HepG2 (cell line): ENCODE results near the gene TH. TPM values are rescaled to one million over a fixed set of nuclear protein-coding genes. Genes with fewer than 3 reads are reported as not detected.
A peak's percentile ranks its signal among the peaks of the same experiment; 100 is the strongest.

Source experiments
- ATAC-seq: fragments of 200-7000 bp; cut with Tn5 transposase; 3 replicates; pipeline ENCODE4 v1.9.1; 2020; ENCODE audit warnings: mild to moderate bottlenecking, moderate library complexity
- BruUV-seq: library from RNA; stranded (reverse); fragments of 400-500 nt; replicated peaks from 2 replicates; lab custom pipeline; 2021; lab: Mats Ljungman, UMichigan
- CTCF ChIA-PET: fragments of 300-600 bp; formaldehyde crosslinking; extraction: SDS; loops from one replicate; lab custom pipeline; 2021; ENCODE audit warnings: low total read pairs, inconsistent platforms, low intra/inter-chr PET ratio; lab: Yijun Ruan, JAX
- POLR2A ChIA-PET: fragments of 350-600 bp; sonication (Branson Sonifier 250); formaldehyde crosslinking; loops from one replicate; lab custom pipeline; 2020; ENCODE audit warnings: antibody characterized with exemption, inconsistent platforms; lab: Yijun Ruan, JAX
- DNase-seq: peaks from one replicate; pipeline ENCODE4 v3.0.0-alpha.2; 2015; ENCODE audit warnings: low spot score
- FAIRE-seq: peaks from 3 replicates; lab custom pipeline; 2011; peaks lifted over from hg19 to GRCh38; lab: Jason Lieb, UNC
- H2AFZ ChIP-seq: one replicate; pipeline ENCODE4 v1.6.1; 2011; ENCODE audit warnings: low read length, inconsistent platforms
- H3K27ac ChIP-seq: fragments of 300-600 bp; 3 replicates; pipeline ENCODE4 v1.8.0; 2011; ENCODE audit warnings: mixed run types, mild to moderate bottlenecking, mixed read lengths, low read length, inconsistent platforms; ENCODE audit not compliant: insufficient read depth; ENCODE audit errors: extremely low read length
- H3K27me3 ChIP-seq, 2 experiments: fragments of 200-600 bp in 1 of 2; 2 replicates in 1 of 2; 3 replicates in 1 of 2; pipeline versions ENCODE4 v1.6.0 to v1.8.0; 2011; ENCODE audit warnings: low read length in 2 of 2, mild to moderate bottlenecking in 2 of 2, moderate library complexity in 2 of 2, inconsistent platforms in 1 of 2; ENCODE audit not compliant: insufficient read depth in 2 of 2, control insufficient read depth in 1 of 2
- H3K36me3 ChIP-seq, 2 experiments: fragments of 200-600 bp in 1 of 2; replicated peaks in 1 of 2; 2 replicates in 1 of 2; 3 replicates in 1 of 2; pipeline versions ENCODE4 v1.5.1 to v1.8.0; 2011; ENCODE audit warnings: low read length in 2 of 2, inconsistent platforms in 1 of 2; ENCODE audit not compliant: insufficient read depth in 2 of 2, control insufficient read depth in 1 of 2
- H3K4me1 ChIP-seq: 2 replicates; pipeline ENCODE4 v1.5.1; 2012; ENCODE audit warnings: low read length, inconsistent platforms; ENCODE audit not compliant: insufficient read depth
- H3K4me2 ChIP-seq: 2 replicates; pipeline ENCODE4 v1.6.0; 2011; ENCODE audit warnings: low read depth, low read length, inconsistent platforms
- H3K4me3 ChIP-seq, 3 experiments: fragments of 200-600 bp in 1 of 3; sonication (generic), shearing (Covaris generic) in 1 of 3; replicated peaks in 1 of 3; 2 replicates each; pipeline ENCODE4 v1.5.1; 2011 to 2016; ENCODE audit warnings: low read length in 3 of 3, inconsistent platforms in 2 of 3, low read depth in 2 of 3, mild to moderate bottlenecking in 2 of 3, control low read depth in 1 of 3, mixed read lengths in 1 of 3; ENCODE audit not compliant: insufficient read depth in 1 of 3
- H3K79me2 ChIP-seq: one replicate; pipeline ENCODE4 v1.6.1; 2011; ENCODE audit warnings: low read length, inconsistent platforms; ENCODE audit not compliant: insufficient read depth
- H3K9ac ChIP-seq: 2 replicates; pipeline ENCODE4 v1.6.0; 2011; ENCODE audit warnings: mild to moderate bottlenecking, low read depth, low read length, inconsistent platforms; ENCODE audit not compliant: insufficient read depth
- H3K9me3 ChIP-seq: 2 replicates; pipeline ENCODE4 v1.5.1; 2012; ENCODE audit warnings: mild to moderate bottlenecking, low read length
- H4K20me1 ChIP-seq: 2 replicates; pipeline ENCODE4 v1.6.0; 2011; ENCODE audit warnings: inconsistent platforms, mild to moderate bottlenecking, low read length, moderate library complexity; ENCODE audit not compliant: insufficient read depth
- DR1 ChIP-seq: sonication (generic); formaldehyde crosslinking; IDR thresholded peaks from 2 replicates; pipeline ENCODE4 v1.8.0; 2021; ENCODE audit warnings: mild to moderate bottlenecking, missing genetic modification reagents, inconsistent platforms
- ETS1 ChIP-seq: sonication (generic); formaldehyde crosslinking; IDR thresholded peaks from 2 replicates; pipeline ENCODE4 v1.4.0; 2020; ENCODE audit warnings: missing genetic modification reagents
- KLF12 ChIP-seq: sonication (generic); formaldehyde crosslinking; IDR thresholded peaks from 2 replicates; pipeline ENCODE4 v1.4.0; 2020; ENCODE audit warnings: missing genetic modification reagents, borderline replicate concordance
- MEF2D ChIP-seq: sonication (generic); formaldehyde crosslinking; IDR thresholded peaks from 2 replicates; pipeline ENCODE4 v1.5.1; 2020; ENCODE audit warnings: mild to moderate bottlenecking, missing genetic modification reagents
- MTA1 ChIP-seq: sonication (generic); formaldehyde crosslinking; IDR thresholded peaks from 2 replicates; pipeline ENCODE4 v1.4.0; 2020; ENCODE audit warnings: missing genetic modification reagents, mild to moderate bottlenecking, borderline replicate concordance
- PITX1 ChIP-seq: sonication (generic); formaldehyde crosslinking; IDR thresholded peaks from 2 replicates; pipeline ENCODE4 v1.5.1; 2020; ENCODE audit warnings: mild to moderate bottlenecking, missing genetic modification reagents
- RAD21 ChIP-seq: fragments of 450-650 bp; formaldehyde crosslinking; IDR thresholded peaks from 2 replicates; pipeline ENCODE4 v1.5.0; 2020; ENCODE audit warnings: mild to moderate bottlenecking
- RFXAP ChIP-seq: sonication (generic); formaldehyde crosslinking; IDR thresholded peaks from 2 replicates; pipeline ENCODE4 v1.4.0; 2020; ENCODE audit warnings: missing genetic modification reagents, borderline replicate concordance
- SKIL ChIP-seq: sonication (generic); formaldehyde crosslinking; IDR thresholded peaks from 2 replicates; pipeline ENCODE4 v1.8.0; 2022; ENCODE audit warnings: missing genetic modification reagents, mild to moderate bottlenecking, moderate library complexity, borderline replicate concordance
- ZFP37 ChIP-seq: sonication (generic); formaldehyde crosslinking; IDR thresholded peaks from 2 replicates; pipeline ENCODE4 v1.4.0; 2020; ENCODE audit warnings: missing genetic modification reagents, borderline replicate concordance
- ZIK1 ChIP-seq: sonication (generic); formaldehyde crosslinking; IDR thresholded peaks from 2 replicates; pipeline ENCODE4 v1.5.0; 2020; ENCODE audit warnings: mild to moderate bottlenecking, low read depth, missing genetic modification reagents, borderline replicate concordance
- WGBS: methylation state at CpG from one replicate; pipeline ENCODE4 v1.1.6; 2017; ENCODE audit warnings: low lambda C conversion rate; 5-methylcytosine and 5-hydroxymethylcytosine counted together
- in situ Hi-C: cut with HindIII; loops from 2 replicates; pipeline ENCODE4 v1.10.0; 2017; ENCODE audit warnings: low pct_unique_long_range_greater_than_20kb; ENCODE audit not compliant: extremely low pct_ligation_motif_present
- intact Hi-C: fragments of 100-400 bp; cut with micrococcal nuclease; formaldehyde crosslinking; loops from one replicate; pipeline ENCODE4 v1.10.0; 2022; ENCODE audit not compliant: unreplicated experiment
- polyA plus RNA-seq, 8 experiments: library from polyadenylated mRNA; depleted of rRNA in 3 of 8; stranded (reverse) in 7 of 8; unstranded in 1 of 8; fragments of >200 nt; fragmentation: Illumina TruSeq in 4 of 8; extraction: Trizol in 4 of 8; gene quantifications; 2 replicates each; pipeline versions ENCODE4 v1.2.1 to v1.2.3, GENCODE V29; 2011 to 2016; ENCODE audit warnings: low read depth in 4 of 8, missing spikeins in 1 of 8, mixed read lengths in 1 of 8; ENCODE audit not compliant: insufficient read depth in 1 of 8
- total RNA-seq, 5 experiments: library from RNA; depleted of rRNA; stranded (reverse); fragments of >200 nt; fragmentation: Illumina TruSeq; extraction: Trizol; gene quantifications; 2 replicates each; pipeline ENCODE4 v1.2.3, GENCODE V29; 2016; ENCODE audit warnings: low read depth in 1 of 5
- TF ChIP-seq, protein P1 (sequence below): IDR thresholded peaks from 2 replicates; pipeline ENCODE4 v1.6.1; 2016

The TH gene
- total and polyA plus RNA-seq, 2 of the 13 experiments (the other 11 are each of a cell fraction or from before 2014, with no cell fraction given): 0.36 TPM; not detected in 1

DNA sequence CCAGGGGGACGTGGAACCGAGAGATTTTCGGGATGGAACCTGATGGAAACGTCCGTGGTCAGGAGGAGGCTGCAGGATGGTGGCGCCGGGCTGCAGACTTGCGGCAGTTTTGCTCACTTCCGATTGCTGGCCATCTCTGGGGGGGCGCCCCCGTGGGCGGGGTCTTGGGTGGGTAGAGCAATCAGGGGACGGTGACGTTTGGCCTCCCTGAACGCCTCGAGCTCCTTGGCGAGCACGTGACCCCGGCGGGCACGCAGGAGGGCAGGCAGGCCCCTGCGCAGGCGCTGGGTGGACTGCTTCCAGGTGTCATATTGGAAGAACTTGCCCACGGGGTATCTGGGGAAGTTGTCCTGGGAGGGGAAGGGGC, 38.8 kb downstream of the TH start:
- 94% methylated on average over 15 of the region's 24 CpGs for WGBS
- POLR2A ChIA-PET: interaction anchor here (1.9 kb wide), 1 partner anchor 143 kb away, joined by 6 read pairs; no protein-coding TSS in a partner anchor
- Histone ChIP-seq H3K27me3 (no peaks in the 10 kb centered on the region), H3K9me3 (no peaks in the 10 kb centered on the region), H3K27ac (no peak overlapping the region), H3K4me2 (no peak overlapping the region), H3K79me2 (peaks cover 15% of the 10 kb centered on the region), H4K20me1 (peaks cover 71% of the 10 kb centered on the region), H2AFZ (no peak overlapping the region), H3K36me3 (peaks cover 24 to 47% of the 10 kb centered on the region in 2 experiments; a peak in 4 of 5 replicates), H3K9ac (no peak overlapping the region), H3K4me3 (no peak overlapping the region), H3K4me1 (peaks cover 28% of the 10 kb centered on the region)
- intact Hi-C loops (no loop called here), in situ Hi-C loops (no loop called here)
- DNase-seq: no peak
- FAIRE-seq: no peak
- no peak for ATAC-seq
- no TSS peak for BruUV-seq
- CTCF ChIA-PET: no interaction called here
- 0 out of 2 replicates have a peak, but pooled peaks have one; percentile 16 for TF ChIP-seq MEF2D (CRISPR knock-in tag)
- TF ChIP-seq SKIL (CRISPR knock-in tag): 0 out of 2 replicates have a peak, but pooled peaks have one; percentile 4
- peak; percentile 60; the same call in 1 of the 2 replicates for TF ChIP-seq RFXAP (CRISPR knock-in tag)
- 0 out of 2 replicates have a peak, but pooled peaks have one; percentile 16 for TF ChIP-seq DR1 (CRISPR knock-in tag)
- 0 out of 2 replicates have a peak, but pooled peaks have one; percentile 9 for TF ChIP-seq MTA1 (CRISPR knock-in tag)
- TF ChIP-seq, protein P1, sequence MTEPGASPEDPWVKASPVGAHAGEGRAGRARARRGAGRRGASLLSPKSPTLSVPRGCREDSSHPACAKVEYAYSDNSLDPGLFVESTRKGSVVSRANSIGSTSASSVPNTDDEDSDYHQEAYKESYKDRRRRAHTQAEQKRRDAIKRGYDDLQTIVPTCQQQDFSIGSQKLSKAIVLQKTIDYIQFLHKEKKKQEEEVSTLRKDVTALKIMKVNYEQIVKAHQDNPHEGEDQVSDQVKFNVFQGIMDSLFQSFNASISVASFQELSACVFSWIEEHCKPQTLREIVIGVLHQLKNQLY: no peak
- 0 out of 2 replicates have a peak, but pooled peaks have one; percentile 24 for TF ChIP-seq ETS1
- 0 out of 2 replicates have a peak, but pooled peaks have one; percentile 27 for TF ChIP-seq ZIK1 (CRISPR knock-in tag)
- TF ChIP-seq KLF12 (CRISPR knock-in tag): peak; percentile 58; the same call in 1 of the 2 replicates
- TF ChIP-seq ZFP37: peak; percentile 82; the same call in 1 of the 2 replicates
- TF ChIP-seq RAD21 (CRISPR knock-in tag): no peak
- TF ChIP-seq PITX1 (CRISPR knock-in tag): 0 out of 2 replicates have a peak, but pooled peaks have one; percentile 27
